ENCODE measurements around the gene TOP1.

DNA sequence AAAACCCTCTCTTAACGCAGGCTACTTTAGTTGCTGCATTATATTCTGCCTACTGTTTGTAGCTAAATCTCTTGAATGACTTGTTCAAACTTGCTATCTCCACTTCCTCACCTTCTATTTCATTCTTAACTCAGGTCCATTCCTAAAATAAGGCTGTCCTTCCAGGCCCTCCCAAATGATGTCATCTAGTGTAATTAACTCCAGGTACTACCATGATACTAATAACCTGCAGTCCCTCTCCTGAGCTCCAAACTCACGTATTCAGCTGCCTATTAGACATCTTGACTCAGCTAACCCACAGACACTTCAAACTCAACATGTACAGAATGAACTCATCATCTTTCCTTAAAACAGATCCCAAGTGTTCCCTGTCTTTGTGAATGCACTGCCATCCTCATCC, 10.5 kb upstream of the TOP1 start:
- TF ChIP-seq CTCF (conservative IDR thresholded peaks at IDR 0.05; ENCODE audit: low read depth, low read length) (no peak), EZH2phosphoT487 (IDR thresholded peaks at IDR 0.05; ENCODE audit: borderline replicate concordance, low read length) (no peak), EZH2 (IDR thresholded peaks at IDR 0.05; ENCODE audit: low read length, unreplicated experiment) (no peak)

Data from PC-3 (cell line).